A673 (cell line): ENCODE data around the gene FUT2. TPM values are rescaled to one million over a fixed set of nuclear protein-coding genes. Genes with fewer than 3 reads are reported as not detected.

Experiments
- BruUV-seq: library from RNA; stranded (reverse); fragments of 400-500 nt; replicated peaks from 2 replicates; lab custom pipeline; 2021; lab: Mats Ljungman, UMichigan
- CTCF ChIA-PET: fragments of 300-600 bp; sonication (Branson Sonifier 250); formaldehyde crosslinking; loops from one replicate; lab custom pipeline; 2022; ENCODE audit warnings: antibody characterized with exemption; lab: Charles Lee
- POLR2A ChIA-PET: fragments of 300-600 bp; sonication (Branson Sonifier 250); formaldehyde crosslinking; loops from one replicate; lab custom pipeline; 2022; ENCODE audit warnings: antibody characterized with exemption; ENCODE audit not compliant: low non-redundant PET; lab: Charles Lee
- DNase-seq: peaks from one replicate; pipeline ENCODE4 v3.0.0-alpha.2; 2015; ENCODE audit warnings: low spot score
- H3K27ac ChIP-seq: fragments of 200-600 bp; sonication (generic); 2 replicates; pipeline ENCODE4 v1.5.1; 2016; ENCODE audit warnings: mixed run types, low read depth, mild to moderate bottlenecking, mixed read lengths, antibody characterized with exemption, low read length; ENCODE audit not compliant: poor library complexity, severe bottlenecking
- H3K27me3 ChIP-seq: fragments of 200-600 bp; sonication (generic); replicated peaks from 2 replicates; pipeline ENCODE4 v1.6.1; 2017; ENCODE audit warnings: mixed run types, low read depth, mild to moderate bottlenecking, mixed read lengths, antibody characterized with exemption, low read length; ENCODE audit not compliant: insufficient read depth, poor library complexity
- H3K36me3 ChIP-seq: fragments of 200-600 bp; sonication (generic); 2 replicates; pipeline ENCODE4 v1.6.1; 2016; ENCODE audit warnings: mixed run types, mild to moderate bottlenecking, mixed read lengths, antibody characterized with exemption, low read length; ENCODE audit not compliant: insufficient read depth, poor library complexity, severe bottlenecking
- H3K4me1 ChIP-seq: fragments of 200-600 bp; sonication (generic); 2 replicates; pipeline ENCODE4 v1.6.1; 2017; ENCODE audit warnings: mixed run types, mild to moderate bottlenecking, mixed read lengths, antibody characterized with exemption, low read length; ENCODE audit not compliant: insufficient read depth, poor library complexity, severe bottlenecking
- H3K4me3 ChIP-seq: fragments of 200-600 bp; sonication (generic); 2 replicates; pipeline ENCODE4 v1.5.1; 2016; ENCODE audit warnings: low read depth, mixed run types, mild to moderate bottlenecking, mixed read lengths, low read length; ENCODE audit not compliant: poor library complexity, severe bottlenecking
- H3K9me3 ChIP-seq: fragments of 200-600 bp; sonication (generic); 2 replicates; pipeline ENCODE4 v1.6.1; 2016; ENCODE audit warnings: mixed run types, low read depth, mild to moderate bottlenecking, mixed read lengths, antibody characterized with exemption, low read length; ENCODE audit not compliant: poor library complexity, severe bottlenecking
- EZH2 ChIP-seq: fragments of 200-600 bp; sonication (generic); IDR thresholded peaks from 2 replicates; pipeline ENCODE4 v1.6.1; 2017; ENCODE audit warnings: borderline replicate concordance, low read depth, mild to moderate bottlenecking, mixed read lengths, antibody characterized with exemption, low read length; ENCODE audit not compliant: poor library complexity, severe bottlenecking
- intact Hi-C: fragments of 100-400 bp; cut with micrococcal nuclease; formaldehyde crosslinking; loops from one replicate; pipeline ENCODE4 v1.10.0; 2022; ENCODE audit not compliant: unreplicated experiment
- total RNA-seq: library from RNA; stranded (reverse); gene quantifications from 2 replicates; pipeline ENCODE4 v1.2.3, GENCODE V29; 2021
- TF ChIP-seq, protein P1 (sequence below): fragments of 300-800, 200-600 bp; sonication (generic); conservative IDR thresholded peaks from 2 replicates; pipeline ENCODE4 v1.5.1; 2017; ENCODE audit warnings: low read depth, mild to moderate bottlenecking, antibody characterized with exemption, low read length, moderate library complexity, mixed read lengths

FUT2 gene
- total RNA-seq, 1 experiment from 2014 or later = not detected

DNA sequence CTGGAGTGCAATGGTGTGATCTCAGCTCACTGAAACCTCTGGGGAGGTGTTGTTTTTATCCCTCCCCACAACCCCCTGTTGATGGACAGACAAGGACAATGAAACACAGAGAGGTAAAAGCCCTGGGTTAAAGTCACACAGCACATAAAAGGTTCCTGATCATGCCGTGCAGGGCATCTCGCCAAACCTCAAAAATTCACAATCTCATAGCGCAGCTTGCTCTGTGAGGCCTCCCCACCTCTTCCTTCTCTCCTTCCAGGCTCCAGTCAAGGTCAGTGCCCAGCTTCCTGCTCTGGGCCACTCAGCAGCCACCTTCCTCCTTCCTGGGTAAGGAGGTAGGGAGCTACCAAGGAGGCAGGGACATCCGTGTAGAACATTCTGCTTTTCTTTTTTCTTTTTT lies 2.3 kb downstream of the FUT2 start:
- peaks cover 10% of the 10 kb centered on the region for H3K4me1 ChIP-seq
- CTCF ChIA-PET = interaction anchor here (0.6 to 0.7 kb wide), 2 partner anchors 139 to 408 kb away, joined by 3 to 14 read pairs; no protein-coding TSS in a partner anchor
- H3K4me3 ChIP-seq = no peak overlapping the region
- intact Hi-C loops = no loop called here
- no TSS peak for BruUV-seq
- POLR2A ChIA-PET = no interaction called here
- no peaks in the 10 kb centered on the region for H3K9me3 ChIP-seq
- peak; percentile 61 for DNase-seq
- TF ChIP-seq, protein P1, sequence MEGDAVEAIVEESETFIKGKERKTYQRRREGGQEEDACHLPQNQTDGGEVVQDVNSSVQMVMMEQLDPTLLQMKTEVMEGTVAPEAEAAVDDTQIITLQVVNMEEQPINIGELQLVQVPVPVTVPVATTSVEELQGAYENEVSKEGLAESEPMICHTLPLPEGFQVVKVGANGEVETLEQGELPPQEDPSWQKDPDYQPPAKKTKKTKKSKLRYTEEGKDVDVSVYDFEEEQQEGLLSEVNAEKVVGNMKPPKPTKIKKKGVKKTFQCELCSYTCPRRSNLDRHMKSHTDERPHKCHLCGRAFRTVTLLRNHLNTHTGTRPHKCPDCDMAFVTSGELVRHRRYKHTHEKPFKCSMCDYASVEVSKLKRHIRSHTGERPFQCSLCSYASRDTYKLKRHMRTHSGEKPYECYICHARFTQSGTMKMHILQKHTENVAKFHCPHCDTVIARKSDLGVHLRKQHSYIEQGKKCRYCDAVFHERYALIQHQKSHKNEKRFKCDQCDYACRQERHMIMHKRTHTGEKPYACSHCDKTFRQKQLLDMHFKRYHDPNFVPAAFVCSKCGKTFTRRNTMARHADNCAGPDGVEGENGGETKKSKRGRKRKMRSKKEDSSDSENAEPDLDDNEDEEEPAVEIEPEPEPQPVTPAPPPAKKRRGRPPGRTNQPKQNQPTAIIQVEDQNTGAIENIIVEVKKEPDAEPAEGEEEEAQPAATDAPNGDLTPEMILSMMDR = no peak
- no peak for TF ChIP-seq EZH2
- no peaks in the 10 kb centered on the region for H3K36me3 ChIP-seq
- no peaks in the 10 kb centered on the region for H3K27me3 ChIP-seq
- no peak overlapping the region for H3K27ac ChIP-seq

DNA sequence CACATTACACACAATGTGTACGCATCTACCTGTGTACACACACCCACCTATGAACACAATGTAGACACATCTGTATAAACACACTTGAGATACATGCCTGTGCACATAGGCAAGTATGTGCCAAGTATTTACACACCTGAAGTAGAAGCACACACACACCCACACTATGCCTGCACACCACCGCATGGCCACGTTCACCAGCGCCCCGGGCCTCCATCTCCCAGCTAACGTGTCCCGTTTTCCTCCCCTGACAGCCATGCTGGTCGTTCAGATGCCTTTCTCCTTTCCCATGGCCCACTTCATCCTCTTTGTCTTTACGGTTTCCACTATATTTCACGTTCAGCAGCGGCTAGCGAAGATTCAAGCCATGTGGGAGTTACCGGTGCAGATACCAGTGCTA lies 6.9 kb downstream of the FUT2 start:
- DNase-seq = no peak

DNA sequence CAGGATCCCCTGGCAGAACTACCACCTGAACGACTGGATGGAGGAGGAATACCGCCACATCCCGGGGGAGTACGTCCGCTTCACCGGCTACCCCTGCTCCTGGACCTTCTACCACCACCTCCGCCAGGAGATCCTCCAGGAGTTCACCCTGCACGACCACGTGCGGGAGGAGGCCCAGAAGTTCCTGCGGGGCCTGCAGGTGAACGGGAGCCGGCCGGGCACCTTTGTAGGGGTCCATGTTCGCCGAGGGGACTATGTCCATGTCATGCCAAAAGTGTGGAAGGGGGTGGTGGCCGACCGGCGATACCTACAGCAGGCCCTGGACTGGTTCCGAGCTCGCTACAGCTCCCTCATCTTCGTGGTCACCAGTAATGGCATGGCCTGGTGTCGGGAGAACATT lies 7.5 kb downstream of the FUT2 start:
- Histone ChIP-seq H3K36me3 (no peaks in the 10 kb centered on the region), H3K4me3 (no peak overlapping the region), H3K27ac (no peak overlapping the region), H3K27me3 (no peaks in the 10 kb centered on the region), H3K9me3 (no peaks in the 10 kb centered on the region), H3K4me1 (no peaks in the 10 kb centered on the region)
- intact Hi-C loops = no loop called here
- BruUV-seq = no TSS peak
- DNase-seq = no peak
- ChIA-PET POLR2A (no interaction called here), CTCF (no interaction called here)
- TF ChIP-seq EZH2 = no peak
- TF ChIP-seq, protein P1 = no peak

More for the DNA sequence above, 6.9 kb downstream of the FUT2 start:
- Histone ChIP-seq H3K4me1 (no peaks in the 10 kb centered on the region), H3K4me3 (no peak overlapping the region), H3K9me3 (no peaks in the 10 kb centered on the region), H3K36me3 (no peaks in the 10 kb centered on the region), H3K27ac (no peak overlapping the region), H3K27me3 (no peaks in the 10 kb centered on the region)
- intact Hi-C loops = no loop called here
- no peak for TF ChIP-seq EZH2
- TF ChIP-seq, protein P1 = no peak
- POLR2A ChIA-PET = no interaction called here
- no TSS peak for BruUV-seq
- CTCF ChIA-PET = no interaction called here
